GM15510 (cell line): Measurements from ENCODE around the gene UBE2V1.

Experiments
- POLR2A ChIP-seq: IDR thresholded peaks from 3 replicates; pipeline ENCODE4 v1.6.1; 2011; ENCODE audit warnings: borderline replicate concordance; ENCODE audit not compliant: insufficient read length; ENCODE audit errors: extremely low read depth

The UBE2V1 gene

GRCh38 chr20:50112512-50113419 is at the start of gene UBE2V1:
Gene UBE2V1, minus strand, starts transcription at chr20:50113150. Its CDS starts 22 bp downstream, at chr20:50113128.
- TF ChIP-seq POLR2A: peak; percentile 91

- peak; percentile 93 for TF ChIP-seq POLR2A
Observed at GRCh38 chr20:50153500-50154377, 40.8 kb upstream of the UBE2V1 start, which contains the start of gene PEDS1. Gene PEDS1, minus strand, starts transcription at chr20:50153723. Its CDS starts 86 bp downstream, at chr20:50153637.

GRCh38 chr20:50153153-50153499 is 40.2 kb upstream of the UBE2V1 start:
- no peak for TF ChIP-seq POLR2A

- TF ChIP-seq POLR2A: no peak
Observed at GRCh38 chr20:50152394-50153152, 39.6 kb upstream of the UBE2V1 start.

GRCh38 chr20:50151034-50151743 is 38.2 kb upstream of the UBE2V1 start:
- TF ChIP-seq POLR2A: no peak

- TF ChIP-seq POLR2A: no peak
Observed at GRCh38 chr20:50149481-50150254, 36.7 kb upstream of the UBE2V1 start.

GRCh38 chr20:50146732-50147662 is 34.0 kb upstream of the UBE2V1 start:
- peak; percentile 40 for TF ChIP-seq POLR2A

GRCh38 chr20:50146214-50146613 is 33.3 kb upstream of the UBE2V1 start:
- TF ChIP-seq POLR2A: no peak

- TF ChIP-seq POLR2A: no peak
Observed at GRCh38 chr20:50145566-50145965, 32.6 kb upstream of the UBE2V1 start.

- TF ChIP-seq POLR2A: no peak
Observed at GRCh38 chr20:50144362-50144761, 31.4 kb upstream of the UBE2V1 start.

GRCh38 chr20:50142812-50143211 is 29.9 kb upstream of the UBE2V1 start:
- TF ChIP-seq POLR2A: no peak
